TTC549 (cell line): ENCODE results near the gene NPIPB8.
"Not testable (repeated sequence)": the region's sequence is repeated elsewhere in the genome, so short reads cannot be mapped to it uniquely, and the experiment has no call there.

Source experiments
- FAIRE-seq: peaks from 2 replicates; lab custom pipeline; 2012; peaks lifted over from hg19 to GRCh38; lab: Jason Lieb, UNC

NPIPB8 gene

GRCh38 chr16:28637765-28638164, at the start of gene NPIPB8:
NPIPB8 (plus strand) TSS chr16:28638065; CDS start chr16:28638361, 296 bp downstream.
- not testable (repeated sequence) for FAIRE-seq

- no peak for FAIRE-seq
Observed at GRCh38 chr16:28589069-28589468, 48.8 kb upstream of the NPIPB8 start.

- no peak for FAIRE-seq
Observed at GRCh38 chr16:28589930-28590329, 47.9 kb upstream of the NPIPB8 start.

GRCh38 chr16:28590384-28591340, 47.2 kb upstream of the NPIPB8 start:
- FAIRE-seq, result no peak

- no peak for FAIRE-seq
Observed at GRCh38 chr16:28591355-28591754, 46.5 kb upstream of the NPIPB8 start.

GRCh38 chr16:28592511-28592910, 45.4 kb upstream of the NPIPB8 start:
- FAIRE-seq, result no peak

- FAIRE-seq, result no peak
Observed at GRCh38 chr16:28592979-28593553, 44.8 kb upstream of the NPIPB8 start.

GRCh38 chr16:28595451-28595850, 42.4 kb upstream of the NPIPB8 start:
- not testable (repeated sequence) for FAIRE-seq

- FAIRE-seq, result no peak
Observed at GRCh38 chr16:28596115-28596630, 41.7 kb upstream of the NPIPB8 start.

- no peak for FAIRE-seq
Observed at GRCh38 chr16:28596840-28597691, 40.8 kb upstream of the NPIPB8 start, which contains the start of gene SULT1A2. SULT1A2 (minus strand) TSS chr16:28597050; CDS start chr16:28595930, 1,120 bp downstream.

- FAIRE-seq, result no peak
Observed at GRCh38 chr16:28597692-28598261, 40.1 kb upstream of the NPIPB8 start.

GRCh38 chr16:28599377-28600285, 38.2 kb upstream of the NPIPB8 start:
- FAIRE-seq, result not testable (repeated sequence)

- not testable (repeated sequence) for FAIRE-seq
Observed at GRCh38 chr16:28600965-28601364, 36.9 kb upstream of the NPIPB8 start.

GRCh38 chr16:28601589-28601988, 36.3 kb upstream of the NPIPB8 start:
- not testable (repeated sequence) for FAIRE-seq

GRCh38 chr16:28602062-28602461, 35.8 kb upstream of the NPIPB8 start:
- FAIRE-seq, result not testable (repeated sequence)

GRCh38 chr16:28602529-28602928, 35.3 kb upstream of the NPIPB8 start:
- FAIRE-seq, result no peak

GRCh38 chr16:28603381-28604185, 34.3 kb upstream of the NPIPB8 start:
- no peak for FAIRE-seq

GRCh38 chr16:28604186-28604565, 33.7 kb upstream of the NPIPB8 start:
- no peak for FAIRE-seq

GRCh38 chr16:28606291-28607115, 31.4 kb upstream of the NPIPB8 start:
- FAIRE-seq, result no peak
